Peyer's patch (tissue), 4 donors: ENCODE measurements around the gene MED13L. TPM values are rescaled to one million over a fixed set of nuclear protein-coding genes. Genes with fewer than 3 reads are reported as not detected.
A peak's percentile ranks its signal among the peaks of the same experiment; 100 is the strongest.

ENCODE experiments used
- DNase-seq, 3 donors: peaks; one replicate each; pipeline ENCODE4 v3.0.0-alpha.2; 2017 to 2019
- H3K27ac ChIP-seq, 4 donors: fragments of 200-600 bp; sonication (generic); one replicate each; pipeline ENCODE4 v1.5.1; 2016 to 2019
- H3K27me3 ChIP-seq, 2 donors: fragments of 200-600 bp; sonication (generic); one replicate each; pipeline ENCODE4 v1.5.1; 2019
- H3K36me3 ChIP-seq, 3 donors: fragments of 200-600 bp; sonication (generic); one replicate each; pipeline ENCODE4 v1.5.1; 2016 to 2019
- H3K4me1 ChIP-seq, 4 donors: fragments of 200-600 bp; sonication (generic); one replicate each; pipeline ENCODE4 v1.5.1; 2016 to 2019
- H3K4me3 ChIP-seq, 4 donors: fragments of 200-600 bp; sonication (generic); 1 replicate in 3 of 4; 2 replicates in 1 of 4; pipeline ENCODE4 v1.5.1; 2016 to 2019; ENCODE audit warnings: mild to moderate bottlenecking in 1 of 4
- H3K9me3 ChIP-seq, 4 donors: fragments of 200-600 bp; sonication (generic); one replicate each; pipeline ENCODE4 v1.5.1; 2016 to 2019; ENCODE audit warnings: mild to moderate bottlenecking in 1 of 4
- POLR2A ChIP-seq, 2 donors: fragments of 450-650 bp; IDR thresholded peaks; one replicate each; pipeline ENCODE4 v1.5.1; 2017; ENCODE audit warnings: antibody characterized with exemption in 2 of 2, mild to moderate bottlenecking in 2 of 2, moderate library complexity in 2 of 2
- total RNA-seq, 4 donors: library from RNA; depleted of rRNA; stranded (reverse); fragments of >200 nt; gene quantifications; one replicate each; pipeline ENCODE4 v1.1.0, GENCODE V29; 2016
- TF ChIP-seq, protein P1 (sequence below), 6 experiments: fragments of 450-650 bp in 4 of 6; fragments of 200-600 bp in 2 of 6; sonication (generic) in 1 of 6; IDR thresholded peaks; one replicate each; pipeline ENCODE4 v1.5.1; 2017 to 2019; ENCODE audit warnings: antibody characterized with exemption in 6 of 6, mild to moderate bottlenecking in 3 of 6, moderate library complexity in 1 of 6

Gene MED13L
- total RNA-seq, 4 donors from 2014 or later: 127 to 181 (median 145) TPM

DNA sequence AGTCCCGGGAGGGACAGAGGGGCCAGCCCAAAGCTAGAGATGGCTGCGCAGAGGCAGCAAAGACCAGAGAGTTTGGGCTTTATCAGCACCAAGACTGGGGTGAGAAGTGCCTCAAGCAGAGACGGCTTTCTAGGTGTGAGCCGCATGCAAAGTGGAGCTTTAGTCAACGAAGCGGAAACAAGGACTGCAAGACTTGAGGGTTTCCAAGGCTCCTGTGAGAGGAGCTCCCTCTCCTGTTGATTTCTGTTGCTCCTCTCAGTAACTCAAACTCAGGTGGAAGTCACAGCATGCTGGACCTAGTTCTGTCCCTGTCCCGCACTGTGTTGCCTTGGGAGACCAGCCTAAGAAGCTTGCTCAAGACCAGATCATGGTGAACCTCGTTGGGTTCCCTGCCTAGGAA, 327.8 kb downstream of the MED13L start:
- H3K36me3 ChIP-seq: no peaks in the 10 kb centered on the region
- TF ChIP-seq, protein P1, sequence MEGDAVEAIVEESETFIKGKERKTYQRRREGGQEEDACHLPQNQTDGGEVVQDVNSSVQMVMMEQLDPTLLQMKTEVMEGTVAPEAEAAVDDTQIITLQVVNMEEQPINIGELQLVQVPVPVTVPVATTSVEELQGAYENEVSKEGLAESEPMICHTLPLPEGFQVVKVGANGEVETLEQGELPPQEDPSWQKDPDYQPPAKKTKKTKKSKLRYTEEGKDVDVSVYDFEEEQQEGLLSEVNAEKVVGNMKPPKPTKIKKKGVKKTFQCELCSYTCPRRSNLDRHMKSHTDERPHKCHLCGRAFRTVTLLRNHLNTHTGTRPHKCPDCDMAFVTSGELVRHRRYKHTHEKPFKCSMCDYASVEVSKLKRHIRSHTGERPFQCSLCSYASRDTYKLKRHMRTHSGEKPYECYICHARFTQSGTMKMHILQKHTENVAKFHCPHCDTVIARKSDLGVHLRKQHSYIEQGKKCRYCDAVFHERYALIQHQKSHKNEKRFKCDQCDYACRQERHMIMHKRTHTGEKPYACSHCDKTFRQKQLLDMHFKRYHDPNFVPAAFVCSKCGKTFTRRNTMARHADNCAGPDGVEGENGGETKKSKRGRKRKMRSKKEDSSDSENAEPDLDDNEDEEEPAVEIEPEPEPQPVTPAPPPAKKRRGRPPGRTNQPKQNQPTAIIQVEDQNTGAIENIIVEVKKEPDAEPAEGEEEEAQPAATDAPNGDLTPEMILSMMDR (IDR thresholded peaks at IDR 0.05): no peak
- no peak for TF ChIP-seq POLR2A (IDR thresholded peaks at IDR 0.05)
- no peak overlapping the region for H3K4me3 ChIP-seq
- no peaks in the 10 kb centered on the region for H3K4me1 ChIP-seq
- no peak overlapping the region for H3K27ac ChIP-seq
- DNase-seq: no peak
- no peaks in the 10 kb centered on the region for H3K9me3 ChIP-seq
- no peaks in the 10 kb centered on the region for H3K27me3 ChIP-seq

DNA sequence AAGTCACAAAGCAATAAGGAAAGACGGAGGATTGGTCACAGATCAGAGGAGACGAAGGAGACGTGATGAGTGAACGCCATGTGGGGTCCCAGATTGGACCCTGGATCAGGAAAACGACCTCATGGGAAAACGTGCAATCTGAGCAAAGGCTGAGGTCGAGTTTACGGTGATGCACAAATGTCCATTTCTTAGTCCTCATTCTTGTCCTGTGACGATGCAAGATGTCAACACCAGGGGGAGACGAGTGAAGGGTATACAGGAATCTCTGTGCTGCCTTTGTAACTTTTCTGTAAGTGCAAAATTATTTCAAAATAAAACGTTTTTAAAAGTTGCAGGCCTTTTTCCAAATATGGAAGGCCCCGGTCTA, 329.8 kb downstream of the MED13L start:
- H3K4me3 ChIP-seq: no peak overlapping the region
- H3K4me1 ChIP-seq: no peaks in the 10 kb centered on the region
- H3K27me3 ChIP-seq: no peaks in the 10 kb centered on the region
- no peak for DNase-seq
- H3K36me3 ChIP-seq: no peaks in the 10 kb centered on the region
- TF ChIP-seq POLR2A (IDR thresholded peaks at IDR 0.05): no peak
- TF ChIP-seq, protein P1 (IDR thresholded peaks at IDR 0.05): no peak
- H3K9me3 ChIP-seq: no peaks in the 10 kb centered on the region
- H3K27ac ChIP-seq: no peak overlapping the region

DNA sequence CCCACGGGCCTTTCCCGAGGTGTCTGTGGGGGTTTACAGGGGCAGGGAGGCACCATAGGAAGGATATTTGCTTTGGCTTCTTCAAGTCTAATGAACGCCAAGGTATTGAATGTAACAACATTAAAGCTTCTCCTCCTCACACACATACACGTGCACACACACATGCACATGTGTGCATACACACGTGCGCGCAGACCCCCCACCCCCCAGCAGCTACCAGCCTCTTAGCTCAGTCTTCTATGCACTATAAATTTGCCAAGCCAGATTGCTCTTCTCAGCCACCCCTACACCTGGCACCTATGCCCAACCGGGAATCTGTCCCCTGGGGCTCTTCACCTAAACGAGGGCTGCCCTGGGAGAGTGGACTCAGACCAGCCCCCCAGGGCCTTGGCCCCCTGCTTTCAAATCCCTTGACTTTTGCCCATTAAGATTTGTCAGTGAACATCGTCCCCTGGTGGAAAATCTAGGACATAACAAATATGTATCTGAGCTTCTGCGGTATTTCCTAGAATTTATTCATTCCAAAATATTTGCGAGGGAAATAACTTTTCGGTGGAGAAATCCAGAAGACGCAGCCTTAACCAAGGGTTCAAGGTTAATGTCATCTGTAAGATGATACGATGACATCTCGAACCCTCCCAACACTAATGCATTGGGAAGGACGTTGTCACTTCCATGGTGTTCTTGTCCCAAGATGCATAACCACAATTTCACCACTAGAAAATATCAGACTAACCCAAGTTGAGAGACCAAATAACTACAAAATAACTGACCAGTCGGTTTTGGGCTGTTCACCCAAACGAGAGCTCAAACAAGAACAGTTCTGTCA, 330.4 kb downstream of the MED13L start:
- H3K36me3 ChIP-seq: no peaks in the 10 kb centered on the region
- H3K9me3 ChIP-seq: no peaks in the 10 kb centered on the region
- TF ChIP-seq, protein P1 (IDR thresholded peaks at IDR 0.05): peak in 4 of 6 experiments; percentile 15 to 30 (median 26)
- no peak for TF ChIP-seq POLR2A (IDR thresholded peaks at IDR 0.05)
- no peak overlapping the region for H3K4me3 ChIP-seq
- no peak for DNase-seq
- no peaks in the 10 kb centered on the region for H3K4me1 ChIP-seq
- H3K27me3 ChIP-seq: no peaks in the 10 kb centered on the region
- H3K27ac ChIP-seq: no peak overlapping the region

DNA sequence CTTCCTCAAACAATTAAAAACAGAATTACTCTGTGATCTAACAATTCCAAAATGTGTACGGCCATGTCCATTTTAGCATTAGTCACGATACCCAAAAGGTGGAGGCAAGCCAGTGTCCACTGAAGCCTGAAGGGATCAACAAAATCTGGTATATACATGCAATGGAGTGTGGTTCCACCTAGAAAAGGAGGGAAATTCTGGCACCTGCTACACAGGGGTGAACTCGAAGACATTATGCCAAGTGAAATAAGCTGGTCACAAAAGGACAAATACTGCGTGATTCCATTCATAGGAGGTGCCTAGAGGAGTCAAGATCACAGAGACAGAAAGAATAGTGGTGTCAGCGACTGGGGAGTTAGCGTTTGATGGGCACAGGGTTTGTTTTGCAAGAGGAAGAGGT, 331.4 kb downstream of the MED13L start:
- Histone ChIP-seq H3K4me1 (no peaks in the 10 kb centered on the region), H3K36me3 (no peaks in the 10 kb centered on the region), H3K9me3 (no peaks in the 10 kb centered on the region), H3K27me3 (no peaks in the 10 kb centered on the region), H3K4me3 (no peak overlapping the region), H3K27ac (no peak overlapping the region)
- no peak for DNase-seq
- TF ChIP-seq, protein P1 (IDR thresholded peaks at IDR 0.05): no peak
- TF ChIP-seq POLR2A (IDR thresholded peaks at IDR 0.05): no peak

DNA sequence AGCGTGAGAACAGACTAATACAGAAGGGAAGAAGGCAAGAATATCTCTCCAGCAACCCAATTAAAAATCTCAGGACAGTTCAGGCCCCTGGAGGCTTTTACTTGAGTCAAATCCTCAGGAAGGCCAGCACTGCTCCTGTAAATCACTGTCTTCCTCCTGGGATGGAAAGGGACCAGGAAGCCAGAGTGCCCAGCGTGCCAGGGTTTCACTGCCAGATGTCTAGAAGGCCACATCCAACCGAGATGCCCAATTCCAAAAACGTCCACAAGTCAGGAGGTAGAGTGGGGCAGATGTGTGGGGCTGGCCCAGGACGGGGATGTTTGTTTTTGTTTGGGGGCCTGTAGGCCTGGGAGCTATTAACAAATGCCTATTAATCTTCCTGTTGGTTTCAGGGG, 332.0 kb downstream of the MED13L start:
- H3K4me1 ChIP-seq: no peaks in the 10 kb centered on the region
- TF ChIP-seq, protein P1 (IDR thresholded peaks at IDR 0.05): no peak
- no peak for TF ChIP-seq POLR2A (IDR thresholded peaks at IDR 0.05)
- no peaks in the 10 kb centered on the region for H3K27me3 ChIP-seq
- H3K4me3 ChIP-seq: no peak overlapping the region
- DNase-seq: no peak
- H3K9me3 ChIP-seq: no peaks in the 10 kb centered on the region
- no peak overlapping the region for H3K27ac ChIP-seq
- no peaks in the 10 kb centered on the region for H3K36me3 ChIP-seq
